Trophoblast cell (in vitro differentiated cells and primary cell): ENCODE results near the gene NIBAN1.

Experiments
- DNase-seq, 2 donors: peaks; one replicate each; pipeline ENCODE4 v3.0.0-alpha.2; 2016
- H2AFZ ChIP-seq: 2 replicates; pipeline ENCODE4 v1.6.1; 2013; ENCODE audit warnings: low read length, moderate library complexity, mild to moderate bottlenecking; ENCODE audit not compliant: insufficient read depth, poor library complexity
- H2AK5ac ChIP-seq: 2 replicates; pipeline ENCODE4 v1.6.1; 2013; ENCODE audit warnings: mild to moderate bottlenecking, low read length
- H2BK120ac ChIP-seq: 2 replicates; pipeline ENCODE4 v1.6.1; 2013; ENCODE audit warnings: low read length, mild to moderate bottlenecking, moderate library complexity; ENCODE audit not compliant: insufficient read depth, poor library complexity
- H2BK12ac ChIP-seq: 2 replicates; pipeline ENCODE4 v1.6.1; 2013; ENCODE audit warnings: mild to moderate bottlenecking, low read length, moderate library complexity
- H2BK5ac ChIP-seq: 2 replicates; pipeline ENCODE4 v1.6.1; 2013; ENCODE audit warnings: low read length, low read depth, moderate library complexity, mild to moderate bottlenecking; ENCODE audit not compliant: poor library complexity
- H3K14ac ChIP-seq: 2 replicates; pipeline ENCODE4 v1.6.1; 2013; ENCODE audit warnings: mild to moderate bottlenecking, low read length
- H3K18ac ChIP-seq: 2 replicates; pipeline ENCODE4 v1.6.1; 2013; ENCODE audit warnings: mild to moderate bottlenecking, low read length
- H3K23ac ChIP-seq: 2 replicates; pipeline ENCODE4 v1.6.1; 2013; ENCODE audit warnings: low read length
- H3K27ac ChIP-seq: 2 replicates; pipeline ENCODE4 v1.5.1; 2013; ENCODE audit warnings: low read depth, mild to moderate bottlenecking, inconsistent platforms, low read length, moderate library complexity
- H3K27me3 ChIP-seq: 2 replicates; pipeline ENCODE4 v1.6.1; 2013; ENCODE audit warnings: inconsistent platforms, mild to moderate bottlenecking, low read length, moderate library complexity; ENCODE audit not compliant: insufficient read depth
- H3K36me3 ChIP-seq, 2 experiments: 1 replicate in 1 of 2; 2 replicates in 1 of 2; pipeline ENCODE4 v1.6.1; 2013; ENCODE audit warnings: low read length in 2 of 2, mild to moderate bottlenecking in 2 of 2, moderate library complexity in 1 of 2; ENCODE audit not compliant: insufficient read depth in 2 of 2, control insufficient read depth in 1 of 2
- H3K4ac ChIP-seq: 2 replicates; pipeline ENCODE4 v1.6.1; 2013; ENCODE audit warnings: low read depth, mild to moderate bottlenecking, low read length, moderate library complexity
- H3K4me1 ChIP-seq, 2 experiments: 1 replicate in 1 of 2; 2 replicates in 1 of 2; pipeline ENCODE4 v1.6.1; 2013; ENCODE audit warnings: low read length in 2 of 2, mild to moderate bottlenecking in 2 of 2, moderate library complexity in 1 of 2; ENCODE audit not compliant: insufficient read depth in 2 of 2, control insufficient read depth in 1 of 2
- H3K4me2 ChIP-seq: 2 replicates; pipeline ENCODE4 v1.6.1; 2013; ENCODE audit warnings: inconsistent platforms, mild to moderate bottlenecking, low read length, moderate library complexity
- H3K4me3 ChIP-seq: 2 replicates; pipeline ENCODE4 v1.5.1; 2013; ENCODE audit warnings: mild to moderate bottlenecking, low read depth, low read length, inconsistent platforms
- H3K79me1 ChIP-seq: one replicate; pipeline ENCODE4 v1.6.1; 2013; ENCODE audit warnings: low read length
- H3K79me2 ChIP-seq: 2 replicates; pipeline ENCODE4 v1.6.1; 2013; ENCODE audit warnings: low read length, mild to moderate bottlenecking; ENCODE audit not compliant: control insufficient read depth, insufficient read depth, poor library complexity
- H3K9ac ChIP-seq: 2 replicates; pipeline ENCODE4 v1.6.1; 2013; ENCODE audit warnings: mild to moderate bottlenecking, low read length
- H3K9me3 ChIP-seq: 2 replicates; pipeline ENCODE4 v1.6.1; 2013; ENCODE audit warnings: low read depth, mild to moderate bottlenecking, control low read depth, inconsistent platforms, low read length; ENCODE audit not compliant: insufficient read depth
- H4K12ac ChIP-seq: 2 replicates; pipeline ENCODE4 v1.6.1; 2013; ENCODE audit warnings: low read depth, mild to moderate bottlenecking, low read length, moderate library complexity
- H4K8ac ChIP-seq: 2 replicates; pipeline ENCODE4 v1.6.1; 2013; ENCODE audit warnings: low read depth, mild to moderate bottlenecking, low read length, moderate library complexity
- H4K91ac ChIP-seq: one replicate; pipeline ENCODE4 v1.6.1; 2013; ENCODE audit warnings: low read depth, mild to moderate bottlenecking, low read length, moderate library complexity
- WGBS: extraction: QIAGEN DNeasy Blood & Tissue Kit; methylation state at CpG from one replicate; pipeline ENCODE4 v1.1.7; 2013; ENCODE audit warnings: missing lambda C conversion rate; ENCODE audit not compliant: insufficient read length, insufficient coverage; ENCODE audit errors: extremely low coverage; 5-methylcytosine and 5-hydroxymethylcytosine counted together

Gene NIBAN1

DNA sequence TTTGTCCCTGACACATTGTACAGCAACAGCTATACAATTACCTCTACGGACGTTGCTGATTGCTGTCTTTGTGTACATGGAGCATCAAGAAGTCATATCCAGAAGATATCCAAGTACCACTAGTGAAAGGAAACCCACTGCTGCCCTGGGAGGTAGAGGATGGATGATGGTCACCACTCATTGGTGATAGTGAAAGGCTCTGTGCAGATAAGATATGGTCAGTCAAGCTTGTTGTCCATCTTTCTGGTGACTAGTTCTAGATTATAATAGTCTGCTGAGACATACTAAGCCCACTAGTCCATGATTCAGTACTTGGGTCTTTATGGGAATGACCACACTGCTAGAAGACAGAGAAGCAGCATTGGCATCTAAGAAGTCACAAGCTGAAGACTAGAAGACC is 30.3 kb downstream of the NIBAN1 start:
- Histone ChIP-seq H3K36me3 (no peaks in the 10 kb centered on the region), H3K9me3 (no peaks in the 10 kb centered on the region), H4K8ac (no peak overlapping the region), H2BK5ac (no peak overlapping the region), H2BK120ac (no peak overlapping the region), H3K4ac (no peak overlapping the region), H3K23ac (peak overlapping the region; percentile 5), H3K27me3 (peaks cover 3% of the 10 kb centered on the region), H4K12ac (no peak overlapping the region), H3K27ac (no peak overlapping the region), H3K4me2 (no peak overlapping the region), H2AFZ (no peak overlapping the region), H3K4me3 (no peak overlapping the region), H2BK12ac (no peak overlapping the region), H3K9ac (no peak overlapping the region), H3K4me1 (no peaks in the 10 kb centered on the region), H3K79me1 (no peaks in the 10 kb centered on the region), H3K18ac (no peak overlapping the region), H2AK5ac (no peak overlapping the region), H4K91ac (no peak overlapping the region), H3K79me2 (no peaks in the 10 kb centered on the region), H3K14ac (no peak overlapping the region)
- no CpG with 5 or more reads among the region's 2 CpGs for WGBS
- DNase-seq: no peak

DNA sequence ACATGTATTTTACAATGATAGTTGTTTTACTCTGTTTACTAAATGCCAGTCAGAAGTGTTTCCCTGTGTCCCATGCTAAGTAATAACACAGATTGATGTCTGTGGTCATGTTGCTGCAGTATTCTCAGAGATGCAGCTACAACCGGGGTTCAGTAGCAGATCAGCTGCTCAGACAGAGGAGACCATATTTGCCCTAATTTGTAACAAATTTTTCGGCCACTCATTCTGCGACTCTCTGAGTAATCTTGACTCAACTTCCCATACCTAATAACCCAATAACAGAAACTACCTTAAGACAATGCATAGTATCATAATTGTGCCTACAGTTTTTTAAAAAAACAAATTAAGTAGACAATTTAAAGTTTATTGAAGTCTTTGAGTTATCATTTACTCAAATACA is 32.6 kb downstream of the NIBAN1 start:
- no peak overlapping the region for H2AK5ac ChIP-seq
- no peak overlapping the region for H3K14ac ChIP-seq
- H3K9me3 ChIP-seq: no peaks in the 10 kb centered on the region
- no peaks in the 10 kb centered on the region for H3K36me3 ChIP-seq
- no peak overlapping the region for H3K18ac ChIP-seq
- no peak overlapping the region for H4K12ac ChIP-seq
- no peak overlapping the region for H2BK5ac ChIP-seq
- H2BK120ac ChIP-seq: no peak overlapping the region
- no peak overlapping the region for H3K4me2 ChIP-seq
- H3K79me1 ChIP-seq: no peaks in the 10 kb centered on the region
- WGBS: no CpG with 5 or more reads among the region's 3 CpGs
- H2BK12ac ChIP-seq: no peak overlapping the region
- no peak overlapping the region for H3K4ac ChIP-seq
- no peak overlapping the region for H2AFZ ChIP-seq
- H3K4me1 ChIP-seq: no peaks in the 10 kb centered on the region
- peaks cover 3% of the 10 kb centered on the region for H3K27me3 ChIP-seq
- H3K23ac ChIP-seq: no peak overlapping the region
- H4K8ac ChIP-seq: no peak overlapping the region
- H3K27ac ChIP-seq: no peak overlapping the region
- H3K4me3 ChIP-seq: no peak overlapping the region
- H3K9ac ChIP-seq: no peak overlapping the region
- no peak for DNase-seq
- H4K91ac ChIP-seq: no peak overlapping the region
- H3K79me2 ChIP-seq: no peaks in the 10 kb centered on the region

DNA sequence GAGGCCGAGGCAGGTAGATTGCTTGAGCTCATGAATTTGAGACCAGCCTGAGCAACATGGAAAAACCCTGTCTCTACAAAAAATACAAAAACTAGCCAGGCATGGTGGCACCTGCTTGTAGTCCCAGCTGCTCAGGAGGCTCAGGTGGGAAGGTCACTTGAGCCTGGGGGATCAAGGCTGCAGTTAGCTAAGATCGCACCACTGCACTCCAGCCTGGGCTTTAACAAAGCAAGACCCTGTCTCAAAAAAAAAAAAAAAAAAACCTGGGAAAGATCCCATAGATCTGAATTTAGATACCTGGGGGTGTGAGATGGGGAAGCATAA is 32.9 kb downstream of the NIBAN1 start:
- Histone ChIP-seq H2BK120ac (no peak overlapping the region), H2AK5ac (no peak overlapping the region), H3K9me3 (no peaks in the 10 kb centered on the region), H3K4me1 (no peaks in the 10 kb centered on the region), H3K18ac (no peak overlapping the region), H4K8ac (no peak overlapping the region), H3K4me2 (no peak overlapping the region), H3K9ac (no peak overlapping the region), H3K79me1 (no peaks in the 10 kb centered on the region), H3K23ac (no peak overlapping the region), H4K91ac (no peak overlapping the region), H3K27me3 (peaks cover 3% of the 10 kb centered on the region), H3K27ac (no peak overlapping the region), H3K14ac (no peak overlapping the region), H3K4me3 (no peak overlapping the region), H3K36me3 (no peaks in the 10 kb centered on the region), H4K12ac (no peak overlapping the region), H2AFZ (no peak overlapping the region), H2BK12ac (no peak overlapping the region), H3K79me2 (no peaks in the 10 kb centered on the region), H3K4ac (no peak overlapping the region), H2BK5ac (no peak overlapping the region)
- no peak for DNase-seq
- no CpG with 5 or more reads among the region's 2 CpGs for WGBS

DNA sequence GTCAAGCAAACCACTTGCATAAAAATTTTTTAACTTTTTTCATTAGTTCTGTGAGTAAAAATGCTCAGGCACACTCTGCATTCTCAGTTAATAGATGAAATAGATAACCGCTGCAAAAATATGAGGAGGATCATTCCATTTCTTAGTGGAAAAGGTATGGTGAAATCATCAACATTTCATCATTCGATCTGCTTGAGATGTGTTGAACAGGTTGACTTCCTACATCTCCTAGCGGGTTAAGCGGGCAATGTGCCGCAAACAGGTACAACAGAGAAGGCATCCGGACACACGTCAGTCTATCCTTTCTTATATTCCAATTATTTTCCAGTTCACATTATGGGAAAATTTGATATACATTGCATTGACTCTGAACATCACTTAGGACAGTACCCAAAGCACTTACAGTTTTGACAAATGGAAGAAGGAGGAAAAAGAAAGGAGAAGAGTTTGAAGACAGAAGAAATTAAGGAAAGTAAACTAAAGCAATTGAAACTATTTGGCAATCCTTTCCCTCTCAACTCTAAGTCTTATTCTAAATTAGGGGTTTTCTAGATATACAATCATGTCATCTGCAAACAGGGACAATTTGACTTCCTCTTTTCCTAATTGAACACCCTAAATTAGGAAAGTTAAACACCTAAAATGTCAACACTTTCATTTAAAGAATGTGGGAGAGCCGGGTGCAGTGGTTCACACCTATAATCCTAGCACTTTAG is 33.5 kb downstream of the NIBAN1 start:
- Histone ChIP-seq H2BK5ac (no peak overlapping the region), H3K4me1 (no peaks in the 10 kb centered on the region), H3K9ac (no peak overlapping the region), H3K23ac (no peak overlapping the region), H2BK120ac (no peak overlapping the region), H3K4me3 (no peak overlapping the region), H3K27ac (no peak overlapping the region), H4K8ac (no peak overlapping the region), H3K9me3 (no peaks in the 10 kb centered on the region), H2AK5ac (no peak overlapping the region), H3K79me1 (no peaks in the 10 kb centered on the region), H3K18ac (no peak overlapping the region), H3K4ac (no peak overlapping the region), H3K4me2 (no peak overlapping the region), H3K36me3 (no peaks in the 10 kb centered on the region), H4K91ac (no peak overlapping the region), H3K79me2 (no peaks in the 10 kb centered on the region), H3K27me3 (peaks cover 3% of the 10 kb centered on the region), H2AFZ (no peak overlapping the region), H2BK12ac (no peak overlapping the region), H3K14ac (no peak overlapping the region), H4K12ac (no peak overlapping the region)
- WGBS: no CpG with 5 or more reads among the region's 8 CpGs
- peak; percentile 7 to 94 for DNase-seq
